SIG-M5 treated with dmso at 0.1 percent for 504 hours (cell line): ENCODE data around the gene USP35.

Experiments
- DNase-seq: peaks from one replicate; lab custom pipeline; 2025; ENCODE audit not compliant: unreplicated experiment; lab: John Stamatoyannopoulos, UW

The USP35 gene

DNA sequence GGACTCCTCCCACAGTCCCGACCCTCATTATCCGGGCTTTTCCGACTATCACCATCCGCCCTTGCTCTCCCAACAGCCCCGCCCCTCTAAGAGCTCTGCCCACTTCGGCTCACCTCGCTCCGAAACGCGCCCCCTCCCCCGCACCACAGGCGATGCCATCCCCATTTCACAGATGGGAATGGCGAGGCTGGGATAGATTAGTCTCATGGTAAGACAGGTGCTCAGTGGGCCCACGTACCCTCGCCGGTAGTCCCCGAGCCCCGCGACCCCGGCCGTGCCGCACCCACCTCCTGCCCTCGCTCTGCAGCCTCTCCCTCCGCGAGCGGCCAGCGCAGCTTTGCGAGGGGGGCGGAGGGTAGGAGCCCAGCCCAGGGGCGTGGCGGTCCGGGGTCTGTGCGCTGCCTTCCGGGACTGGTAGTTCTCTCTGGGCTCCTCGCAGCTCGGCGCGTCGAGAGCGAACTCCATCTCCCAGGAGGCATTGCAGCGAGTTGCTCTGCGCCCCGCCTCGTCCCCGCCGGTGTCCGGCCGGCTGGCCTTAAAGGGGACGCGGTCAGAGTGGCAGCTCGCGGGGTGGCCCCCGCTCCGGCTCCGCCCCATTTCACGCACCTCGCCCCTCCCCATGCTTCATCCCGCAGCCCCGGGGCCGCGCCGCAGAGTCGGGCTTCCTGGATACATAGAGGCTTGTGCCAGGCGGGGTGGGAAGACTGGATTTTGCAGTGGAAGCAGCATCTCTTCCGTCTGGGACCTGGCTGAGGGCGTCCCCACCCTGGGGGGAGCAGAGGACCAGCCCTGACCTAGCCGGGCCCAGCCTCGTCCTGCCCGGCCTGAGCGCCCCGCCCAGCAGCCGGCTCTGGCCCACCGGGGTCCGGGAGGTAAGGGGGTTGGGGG, at the start of gene USP35, which contains the start of gene KCTD21:
USP35 (plus strand) TSS at position 634 of the 888 bp plus-strand sequence. CDS start 7,327 bp downstream, outside the sequence.
KCTD21 (minus strand) TSS at position 341 of the 888 bp plus-strand sequence. CDS start 14,072 bp downstream, outside the sequence.
- DNase-seq, result peak; percentile 94

DNA sequence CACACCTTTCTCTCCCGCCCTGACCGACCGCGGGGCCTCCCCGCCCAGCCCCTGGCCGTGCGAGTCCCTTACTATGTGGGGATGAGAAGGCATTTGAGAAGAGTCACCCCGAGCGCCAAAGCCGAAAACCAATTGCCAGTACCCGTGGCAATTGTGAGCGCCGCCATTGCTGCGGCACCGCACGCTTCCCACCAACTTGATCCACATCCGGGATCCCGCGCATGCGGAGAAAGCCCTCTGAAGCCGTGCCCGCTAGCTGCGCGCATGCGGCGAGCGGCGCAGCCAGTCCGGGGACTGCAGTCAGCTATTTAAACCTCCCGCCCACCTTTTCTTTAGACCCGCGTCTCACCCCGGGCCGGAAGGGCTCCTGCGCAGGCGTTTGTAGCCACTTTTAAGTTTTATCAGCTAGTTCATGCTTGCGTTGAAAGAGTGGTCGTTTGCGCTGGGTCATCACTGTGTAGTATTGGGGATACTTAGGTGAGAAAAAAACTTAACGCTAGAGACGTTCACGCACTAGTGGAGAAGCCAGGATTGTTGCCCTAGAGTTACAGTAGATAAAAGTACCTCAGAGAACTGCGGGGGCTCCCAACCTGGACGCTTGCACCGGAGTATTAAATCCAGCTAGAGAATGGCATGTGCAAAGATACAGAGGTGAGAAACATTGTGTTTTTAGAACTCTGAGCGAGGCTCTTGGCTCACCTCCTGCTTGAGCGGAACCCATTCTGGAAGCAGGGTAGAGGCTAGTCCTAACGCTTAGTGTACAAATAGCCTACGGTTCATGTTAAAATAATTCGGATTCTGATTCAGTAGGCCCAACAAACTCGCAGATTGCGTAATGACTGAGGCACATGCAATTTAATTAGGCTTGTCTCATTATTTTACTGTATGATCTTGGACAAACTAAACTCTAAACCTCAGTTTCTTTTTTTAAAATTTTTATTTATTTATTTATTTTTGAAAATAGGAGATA, 49.0 kb upstream of the USP35 start, which contains the start of gene ALG8:
ALG8 (minus strand) TSS at position 205 of the 970 bp plus-strand sequence; CDS start at position 167, 38 bp downstream.
- DNase-seq, result peak; percentile 92

DNA sequence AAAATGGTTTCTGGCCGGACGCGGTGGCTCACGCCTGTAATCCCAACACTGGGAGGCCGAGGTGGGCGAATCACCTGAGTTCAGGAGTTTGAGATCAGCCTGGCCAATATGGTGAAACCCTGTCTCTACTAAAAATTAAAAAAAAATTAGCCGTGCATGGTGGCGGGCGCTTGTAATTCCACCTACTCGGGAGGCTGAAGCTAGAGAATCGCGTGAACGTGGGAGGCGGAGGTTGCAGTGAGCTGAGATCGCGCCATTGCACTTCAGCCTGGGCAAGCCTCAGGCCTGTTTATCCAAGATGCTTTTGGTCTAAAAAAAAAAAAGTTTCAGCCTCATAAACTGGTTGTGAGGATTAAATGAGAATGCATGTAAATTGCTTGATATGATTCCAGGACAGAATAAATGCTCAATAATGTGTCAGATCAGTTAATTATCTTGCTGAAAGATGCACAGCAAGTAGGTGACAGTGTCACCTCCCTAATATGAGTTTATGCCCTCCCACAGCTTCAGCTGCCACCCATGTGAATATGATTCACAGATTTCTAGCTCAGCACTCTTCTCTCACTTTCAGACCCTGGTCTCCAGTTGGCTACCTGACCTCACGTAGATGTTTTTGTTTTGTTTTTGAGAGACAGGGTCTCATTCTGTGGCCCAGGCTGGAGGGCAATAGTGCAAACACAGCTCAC, 48.2 kb upstream of the USP35 start:
- no peak for DNase-seq

GRCh38 chr11:78145511-78146025, 43.2 kb upstream of the USP35 start:
- DNase-seq, result no peak

GRCh38 chr11:78147807-78148206, 40.9 kb upstream of the USP35 start:
- DNase-seq, result no peak

- DNase-seq, result peak; percentile 22
Measured at GRCh38 chr11:78149646-78150045, 39.1 kb upstream of the USP35 start.

DNA sequence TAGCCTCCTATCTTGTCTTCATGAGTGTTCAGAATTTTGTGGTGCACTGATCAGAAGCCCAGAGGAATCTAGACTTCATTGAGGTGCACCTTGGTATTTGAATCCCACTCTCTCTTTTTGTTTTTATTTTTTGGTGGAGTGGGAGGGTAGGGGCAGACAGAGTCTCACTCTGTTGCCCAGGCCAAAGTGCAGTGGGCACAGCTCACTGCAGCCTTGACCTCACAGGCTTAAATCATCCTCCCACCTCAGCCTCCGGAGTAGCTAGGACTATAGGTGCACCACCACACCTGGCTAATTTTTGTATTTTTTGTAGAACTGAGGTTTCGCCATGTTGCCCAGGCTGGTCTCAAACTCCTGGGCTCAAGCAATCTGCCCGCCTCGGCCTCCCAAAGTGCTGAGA, 38.4 kb upstream of the USP35 start:
- no peak for DNase-seq

- no peak for DNase-seq
Measured at GRCh38 chr11:78150754-78151153, 38.0 kb upstream of the USP35 start.

DNA sequence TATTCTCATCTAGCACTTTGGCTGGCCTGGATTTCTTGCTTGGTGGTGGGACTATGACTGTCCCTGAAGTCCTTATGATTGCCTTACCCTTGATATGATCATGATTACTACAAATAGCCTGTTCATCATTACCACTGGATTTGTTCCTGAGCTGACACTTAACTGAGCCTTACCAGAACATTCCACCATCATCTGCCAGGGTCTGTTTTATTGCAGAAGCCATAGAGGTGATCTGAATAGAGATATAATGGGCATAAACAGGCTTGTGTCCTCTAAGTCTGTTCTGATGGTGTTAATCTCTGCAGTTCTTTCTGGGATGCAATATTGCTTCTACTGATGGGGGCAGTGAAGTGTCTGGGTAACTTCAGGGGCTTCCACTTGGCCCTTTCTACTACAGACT, 36.9 kb upstream of the USP35 start:
- DNase-seq, result no peak

DNA sequence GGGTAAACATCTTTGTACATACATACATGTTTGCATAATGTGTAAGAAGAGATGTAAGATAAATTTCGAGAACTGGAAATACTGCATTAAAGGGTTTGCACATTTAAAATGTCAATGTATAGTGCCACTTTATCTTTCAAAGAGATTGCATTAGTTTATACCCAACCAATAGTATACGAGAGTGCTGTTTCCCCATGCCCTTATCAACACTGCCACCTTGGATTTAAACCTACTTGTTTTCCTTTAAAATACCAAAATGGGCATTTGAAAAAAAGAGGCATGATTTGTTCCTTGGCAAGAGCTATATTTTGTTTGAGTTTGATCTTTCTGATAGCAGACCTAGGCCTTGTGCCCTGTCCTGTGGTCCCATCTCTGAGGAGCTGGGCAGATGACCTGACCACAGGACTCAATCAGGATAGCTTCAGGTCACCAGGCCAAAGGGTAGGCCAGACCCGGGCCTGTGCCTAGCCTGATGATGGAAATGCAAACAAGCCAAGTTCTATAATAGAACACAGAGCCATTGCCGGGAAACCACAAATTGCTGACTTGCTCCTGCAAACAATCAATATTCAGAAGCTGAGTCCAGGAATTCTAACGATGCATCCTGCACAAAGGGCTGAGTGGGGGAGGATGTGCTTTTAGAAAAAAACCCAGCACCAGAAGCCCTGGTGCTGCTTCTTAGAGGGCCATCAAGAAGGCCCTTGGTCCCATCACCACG, 32.4 kb upstream of the USP35 start:
- DNase-seq, result no peak

- DNase-seq, result no peak
Measured at GRCh38 chr11:78158987-78159652, 29.6 kb upstream of the USP35 start.

GRCh38 chr11:78160557-78160956, 28.2 kb upstream of the USP35 start:
- DNase-seq, result no peak

DNA sequence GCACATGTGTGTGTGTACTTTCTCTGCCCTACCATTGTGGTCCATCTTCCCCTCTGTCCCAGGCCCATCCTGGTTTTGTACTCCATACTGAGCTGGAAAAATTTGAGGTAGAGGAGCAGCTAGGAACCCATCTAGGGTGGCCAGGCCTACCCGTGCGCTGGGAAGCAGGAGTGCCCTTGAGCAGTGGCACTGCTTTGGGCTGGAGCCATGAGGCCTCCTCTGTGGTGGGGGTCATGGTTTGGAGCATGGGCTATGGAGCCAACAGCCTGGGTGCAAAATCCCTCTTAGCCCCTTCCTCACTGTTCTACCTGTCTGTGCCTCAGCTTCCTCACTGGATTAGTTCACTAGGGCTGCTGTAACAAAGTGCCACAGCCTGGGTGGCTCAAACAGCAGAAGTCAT, 27.4 kb upstream of the USP35 start:
- no peak for DNase-seq

GRCh38 chr11:78161962-78162371, 26.8 kb upstream of the USP35 start:
- no peak for DNase-seq

GRCh38 chr11:78163828-78164227, 24.9 kb upstream of the USP35 start:
- DNase-seq, result no peak

DNA sequence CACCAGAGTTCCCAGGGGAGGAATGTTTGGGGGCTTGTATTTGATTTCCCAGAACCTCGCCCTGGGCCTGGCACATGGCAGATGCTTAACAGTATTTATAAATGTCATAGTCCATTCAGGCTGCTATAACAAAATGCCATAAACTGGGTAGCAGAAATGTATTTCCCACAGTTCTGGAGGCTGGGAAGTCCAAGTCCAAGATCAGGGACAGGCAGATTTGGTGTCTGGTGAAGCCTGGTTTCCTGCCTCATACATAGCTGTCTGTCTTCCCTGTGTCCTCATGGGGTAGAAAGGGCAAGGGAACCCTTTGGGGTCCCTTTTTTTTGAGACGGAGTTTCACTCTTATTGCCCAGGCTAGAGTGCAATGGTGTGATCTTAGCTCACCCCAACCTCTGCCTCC, 24.2 kb upstream of the USP35 start:
- DNase-seq, result no peak

- DNase-seq, result no peak
Measured at GRCh38 chr11:78166855-78167469, 21.8 kb upstream of the USP35 start.

DNA sequence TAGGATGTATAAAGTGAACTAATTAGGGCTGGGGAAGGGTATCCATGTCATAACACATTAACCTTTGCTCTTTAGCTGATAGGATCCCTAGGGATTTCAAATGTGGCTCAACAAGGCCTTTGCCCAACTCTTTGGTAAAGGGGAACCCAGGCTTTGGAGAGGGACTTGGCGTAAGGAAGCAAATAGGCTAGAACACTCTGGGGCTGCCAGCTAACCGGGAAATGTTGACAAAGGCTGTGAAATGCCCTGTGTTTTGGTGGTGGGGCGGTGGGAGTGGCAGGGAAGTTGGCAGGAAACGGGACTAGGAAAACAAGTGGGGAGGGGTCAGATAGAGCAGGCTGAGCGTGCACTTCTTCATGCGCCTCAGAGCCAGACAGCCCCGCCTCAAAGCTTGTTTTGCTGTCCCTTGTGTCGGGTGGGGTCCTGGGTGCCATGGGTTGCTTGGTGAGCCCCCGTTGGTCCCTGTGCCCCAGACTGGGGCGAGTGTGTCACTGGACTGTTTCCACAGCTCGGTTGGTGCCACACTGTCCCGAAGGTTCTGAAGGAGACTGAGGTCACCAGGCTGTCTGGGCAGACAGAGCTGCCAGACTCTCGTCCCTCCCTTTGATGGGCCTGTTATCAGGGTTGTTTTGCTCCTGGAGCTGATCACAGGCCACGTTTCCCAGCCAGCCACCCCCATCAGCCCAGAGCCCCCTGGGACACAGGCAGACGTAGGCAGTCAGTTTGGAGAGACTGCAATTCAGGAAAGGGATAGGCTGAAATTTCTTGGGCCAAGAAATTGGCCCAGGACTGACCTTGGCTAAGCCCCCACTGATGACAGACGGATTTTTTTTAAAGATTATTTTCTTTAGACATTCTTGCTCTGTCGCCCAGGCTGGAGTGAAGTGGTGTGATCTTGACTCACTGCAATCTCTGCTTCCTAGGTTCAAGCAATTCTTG, 19.9 kb upstream of the USP35 start:
- DNase-seq, result no peak
